Measurements from ENCODE around the gene MYL5.

- TF ChIP-seq POLR2A (IDR thresholded peaks at IDR 0.05) (no peak), CTCF (IDR thresholded peaks at IDR 0.05) (no peak)
Observed at GRCh38 chr4:671769-672168, 2.6 kb upstream of the MYL5 start.
